OCI-M1 (cell line): Measurements from ENCODE around the gene MAP2K5.
A peak's percentile ranks its signal among the peaks of the same experiment; 100 is the strongest.

Experiments
- DNase-seq: peaks from one replicate; lab custom pipeline; 2025; lab: John Stamatoyannopoulos, UW

The MAP2K5 gene

DNA sequence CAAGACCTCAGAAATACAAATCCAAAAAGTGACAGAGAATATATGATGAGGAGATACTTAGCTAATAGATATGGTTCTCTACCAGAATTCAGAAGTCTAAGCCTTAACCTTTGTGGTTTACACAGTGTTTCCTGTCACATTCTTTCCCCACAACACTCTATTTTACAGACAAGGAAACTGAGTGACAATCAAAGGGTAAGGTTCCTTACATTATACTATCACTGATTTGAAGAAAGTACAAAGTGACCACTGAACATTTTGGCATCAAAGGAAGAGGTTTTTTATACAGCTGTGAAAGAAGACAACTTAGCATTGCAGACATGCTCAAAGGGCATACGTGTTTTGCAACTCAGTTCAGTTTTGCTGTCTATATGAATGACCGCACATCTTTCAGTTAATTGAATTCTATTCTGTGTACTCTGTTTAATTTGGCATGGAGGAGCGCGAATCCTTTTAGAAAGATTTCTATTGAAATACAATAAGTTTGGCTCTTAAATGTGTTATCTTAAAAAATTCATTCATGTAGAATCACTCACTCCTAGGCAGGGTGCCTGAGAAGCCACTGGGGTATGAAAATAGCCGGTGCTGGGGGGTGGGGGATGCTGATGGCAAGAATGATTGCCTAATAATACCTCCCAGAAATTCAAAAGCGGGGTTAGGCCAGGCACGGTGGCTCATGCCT, 216.3 kb downstream of the MAP2K5 start:
- DNase-seq, result no peak

DNA sequence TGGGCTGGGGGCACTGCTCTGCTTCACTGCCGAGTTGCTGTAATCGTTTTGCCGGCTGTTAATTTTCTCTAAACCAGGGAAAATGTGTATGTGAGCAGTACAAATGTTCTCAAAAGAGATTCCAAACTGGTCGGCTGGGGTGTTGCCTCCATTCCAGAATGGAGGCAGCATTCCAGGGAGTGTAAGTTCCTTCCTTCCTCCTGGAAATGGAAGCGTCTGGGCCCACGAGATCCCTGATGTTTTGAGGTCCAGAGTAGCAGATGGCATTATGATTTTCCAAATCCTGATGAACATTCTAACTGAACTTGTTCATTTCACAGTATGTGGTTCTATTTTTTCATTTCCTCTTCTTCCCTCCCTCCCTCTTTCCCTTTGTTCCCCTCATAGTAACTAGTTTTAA, 218.4 kb downstream of the MAP2K5 start:
- no peak for DNase-seq

GRCh38 chr15:67761343-67761742, 218.8 kb downstream of the MAP2K5 start:
- no peak for DNase-seq

- no peak for DNase-seq
Observed at GRCh38 chr15:67762610-67763368, 220.3 kb downstream of the MAP2K5 start.

DNA sequence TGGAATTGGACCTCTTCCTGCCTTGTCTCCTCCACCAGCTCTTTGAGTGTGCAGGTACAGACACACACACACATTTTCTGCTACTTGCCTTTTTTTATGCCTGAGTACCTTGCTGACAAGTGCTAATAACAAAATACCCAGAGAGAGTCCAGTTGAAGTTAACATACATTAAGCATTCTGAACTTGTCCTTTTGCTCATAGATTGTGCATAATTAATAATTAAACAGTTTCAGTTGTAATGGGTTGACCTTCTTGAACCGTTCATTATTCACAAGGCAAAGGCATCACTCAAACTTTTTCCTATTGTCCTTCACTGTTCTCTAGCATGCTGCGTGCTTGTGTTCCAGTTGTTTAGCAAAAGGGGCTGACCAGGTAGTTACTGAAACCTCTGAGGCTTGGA, 223.2 kb downstream of the MAP2K5 start:
- no peak for DNase-seq

GRCh38 chr15:67766968-67767367, 224.5 kb downstream of the MAP2K5 start:
- DNase-seq, result no peak

DNA sequence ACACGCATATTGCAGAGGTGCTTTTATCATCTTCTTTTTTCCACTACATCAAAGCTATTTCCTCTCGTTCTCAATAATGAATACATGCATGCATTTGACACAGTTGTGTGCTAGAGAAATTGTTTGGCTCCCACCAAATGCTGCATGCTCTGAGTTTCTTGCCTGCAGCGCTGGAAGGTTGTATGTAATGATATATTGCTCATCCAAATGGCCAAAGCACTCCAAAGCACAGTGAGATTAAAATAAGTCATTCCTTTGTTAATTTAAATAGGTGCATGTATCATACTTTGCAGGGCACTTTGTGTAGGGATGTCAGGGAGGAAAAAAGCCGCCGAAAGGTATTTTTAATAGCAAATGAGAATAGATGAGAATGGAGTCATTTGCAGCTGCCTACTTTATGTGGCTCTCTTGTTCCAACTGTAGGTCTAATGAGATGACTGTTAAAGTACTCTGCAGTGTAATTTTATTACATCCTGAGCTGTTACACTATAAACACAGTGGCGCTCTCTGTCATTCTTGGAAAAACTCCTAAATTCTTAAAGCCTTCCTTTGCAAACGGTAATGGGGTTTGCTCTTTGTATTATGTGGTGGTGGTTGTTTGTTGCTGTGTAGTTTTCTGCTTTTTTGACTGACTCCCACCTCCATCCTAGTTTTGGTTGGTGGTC, 225.9 kb downstream of the MAP2K5 start:
- DNase-seq, result no peak

DNA sequence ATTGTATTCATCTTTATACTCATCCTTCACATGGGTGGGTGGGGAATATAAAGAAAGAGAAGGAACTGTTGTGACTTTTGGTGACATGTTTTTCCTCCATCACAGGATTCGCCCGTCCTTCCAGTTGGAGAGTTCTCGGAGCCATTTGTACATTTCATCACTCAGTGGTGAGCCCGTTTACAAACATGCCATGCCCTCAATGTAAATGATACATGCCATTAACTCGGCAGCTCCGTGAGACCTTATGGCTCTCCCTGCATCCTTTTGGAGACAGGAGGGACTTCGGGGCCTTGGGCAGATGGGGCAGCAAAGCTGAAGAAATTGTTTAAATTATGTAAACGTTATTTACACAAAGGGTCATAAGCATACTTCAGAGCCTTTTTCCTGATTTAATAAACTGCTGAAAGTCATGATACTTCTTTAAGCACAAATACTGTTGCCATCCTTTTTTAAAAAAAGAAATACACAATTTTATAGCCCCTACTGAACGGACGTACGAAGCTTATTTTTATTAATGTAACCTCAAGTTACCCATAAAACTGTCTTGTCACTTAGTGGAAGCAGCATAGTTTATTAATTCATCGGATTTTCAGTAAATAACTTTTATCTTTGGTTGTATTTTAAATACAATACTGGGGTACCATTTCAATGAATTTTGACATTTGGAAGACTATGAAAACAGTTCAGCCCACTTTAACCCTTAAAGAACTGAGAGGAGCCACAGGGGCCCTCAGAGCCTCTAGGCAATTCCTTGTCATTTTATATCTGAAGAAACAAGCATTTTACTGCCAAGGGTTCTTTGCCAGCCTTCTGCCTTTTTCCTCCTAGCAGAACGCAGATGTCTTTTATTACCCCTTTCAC, 227.2 kb downstream of the MAP2K5 start:
- DNase-seq, result no peak

- DNase-seq, result no peak
Observed at GRCh38 chr15:67770358-67770628, 227.8 kb downstream of the MAP2K5 start.

GRCh38 chr15:67771189-67771800, 228.8 kb downstream of the MAP2K5 start:
- no peak for DNase-seq

DNA sequence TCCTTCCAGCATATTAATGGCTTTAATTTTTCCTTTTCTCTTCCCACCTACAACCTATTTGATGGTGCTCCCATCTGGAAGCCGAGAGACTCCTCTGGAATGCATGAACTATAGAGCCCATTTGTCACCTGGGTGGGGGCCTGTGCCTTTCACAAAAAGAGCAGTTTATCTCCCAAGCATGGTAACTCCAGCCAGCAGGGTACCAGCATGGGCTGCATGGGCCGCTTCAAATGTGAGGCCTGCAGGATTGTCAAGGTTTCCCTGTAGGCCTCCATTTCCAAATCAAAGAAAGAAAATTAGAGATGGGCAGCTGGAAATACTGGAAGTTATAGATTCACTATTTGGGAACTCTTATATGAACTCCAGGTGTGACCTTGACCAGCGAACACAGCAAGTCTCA, 232.1 kb downstream of the MAP2K5 start:
- no peak for DNase-seq

GRCh38 chr15:67775250-67775649, 232.7 kb downstream of the MAP2K5 start:
- DNase-seq, result no peak

DNA sequence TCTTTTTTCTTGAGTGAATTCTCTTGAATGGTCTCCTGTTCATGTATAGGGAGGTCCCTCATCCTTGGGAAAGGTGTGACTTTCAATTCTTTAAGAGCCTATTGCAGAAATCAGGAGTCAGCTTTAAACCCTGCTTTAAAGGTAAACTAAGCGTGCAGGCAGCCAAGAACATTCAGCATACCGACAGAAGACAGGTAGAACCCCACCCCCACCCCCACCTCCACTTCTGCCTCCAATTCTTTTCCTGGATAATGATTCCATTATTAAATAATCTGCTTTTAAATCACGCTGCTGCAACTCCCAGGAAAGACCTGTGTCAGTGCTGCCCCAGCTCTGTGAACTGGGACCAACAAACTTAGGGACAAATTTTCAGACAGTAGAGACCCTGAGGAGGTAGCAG, 233.5 kb downstream of the MAP2K5 start:
- no peak for DNase-seq

- no peak for DNase-seq
Observed at GRCh38 chr15:67776600-67776999, 234.1 kb downstream of the MAP2K5 start.

- DNase-seq, result no peak
Observed at GRCh38 chr15:67777071-67777470, 234.6 kb downstream of the MAP2K5 start.

GRCh38 chr15:67777773-67778172, 235.3 kb downstream of the MAP2K5 start:
- DNase-seq, result no peak

GRCh38 chr15:67778968-67779548, 236.6 kb downstream of the MAP2K5 start:
- no peak for DNase-seq

DNA sequence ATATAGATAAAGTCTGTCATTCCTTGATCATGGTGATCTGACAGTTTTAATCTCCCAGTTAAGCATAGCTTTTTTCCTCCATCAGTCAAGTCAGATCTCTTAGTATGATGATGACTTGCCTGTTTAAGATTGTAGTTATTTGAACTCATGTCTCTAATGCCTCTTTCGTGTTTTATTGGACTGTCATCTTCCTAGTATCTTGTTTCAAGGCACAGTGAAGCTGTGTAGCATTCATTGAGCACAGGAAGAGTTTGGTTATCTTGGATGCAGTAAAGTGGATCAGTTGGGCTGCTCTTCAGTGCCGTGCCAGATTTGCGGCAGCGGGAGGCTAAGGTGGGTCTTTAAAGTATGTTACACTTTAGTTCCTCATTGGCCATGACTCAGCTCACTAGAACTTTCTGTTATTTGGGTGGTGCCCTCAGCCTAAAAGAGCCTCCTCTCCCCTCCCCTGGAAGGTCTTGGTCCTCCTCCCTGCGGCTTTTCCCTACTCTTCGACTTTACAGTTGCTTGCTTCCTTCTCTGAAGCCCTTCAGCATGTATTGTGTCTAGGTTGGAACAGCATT, 237.1 kb downstream of the MAP2K5 start:
- peak; percentile 92 for DNase-seq

- no peak for DNase-seq
Observed at GRCh38 chr15:67781061-67781460, 238.6 kb downstream of the MAP2K5 start.

DNA sequence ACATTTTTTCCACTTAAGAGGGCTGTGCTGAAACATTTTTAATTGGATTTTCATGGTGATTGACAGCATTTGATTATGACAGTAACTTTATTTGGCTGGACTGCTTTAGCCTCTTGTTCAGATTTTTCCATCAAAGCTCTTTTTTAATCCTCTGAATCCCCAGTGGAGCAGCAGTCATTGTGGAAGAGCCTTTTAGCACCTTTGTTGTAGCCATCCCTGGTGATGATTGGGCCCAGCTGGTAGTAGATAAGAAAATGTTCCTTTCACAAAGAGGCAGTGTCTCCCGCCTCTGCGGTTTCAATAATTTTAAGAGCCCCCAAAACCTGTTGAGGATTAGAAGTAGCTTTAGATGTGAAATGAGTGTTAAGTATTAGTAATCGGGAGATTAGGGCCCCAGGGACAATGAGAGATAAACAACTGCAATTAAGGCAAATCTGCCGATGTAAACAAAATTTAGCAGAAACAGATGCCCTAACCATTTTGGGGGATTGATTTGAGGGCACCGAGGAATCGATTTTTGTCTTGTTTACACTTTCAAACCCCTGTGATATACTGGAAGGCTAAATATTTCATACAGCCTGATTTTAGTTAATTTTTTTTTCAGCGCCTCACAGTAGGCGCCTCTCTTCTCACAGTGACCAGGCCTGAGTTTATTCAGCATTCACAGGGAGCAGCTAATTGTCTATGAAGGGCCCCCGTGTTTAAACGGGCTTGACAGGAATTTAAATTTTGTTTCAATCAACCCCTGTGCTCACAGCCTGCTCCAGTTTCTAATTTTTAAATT, 239.6 kb downstream of the MAP2K5 start:
- DNase-seq, result no peak

DNA sequence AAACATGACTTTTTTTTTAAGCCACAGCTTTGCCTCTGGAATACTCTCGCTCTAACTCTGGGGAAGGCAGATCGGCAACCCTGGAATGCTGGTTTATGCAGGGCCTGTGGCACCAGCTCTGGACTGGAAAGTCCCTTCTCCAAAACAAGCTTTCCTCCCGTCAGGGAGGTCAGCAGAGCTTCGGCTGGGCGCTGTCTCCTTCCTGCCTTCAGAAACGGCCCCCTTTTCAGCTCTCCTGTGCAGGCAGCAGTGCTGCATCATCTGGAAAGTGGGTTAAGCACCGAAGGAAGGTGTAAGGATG, 240.1 kb downstream of the MAP2K5 start:
- DNase-seq, result no peak
